ENCODE results near the gene UBE2G2.

UBE2G2 gene

GRCh38 chr21:44805859-44806258 lies 4.2 kb upstream of the UBE2G2 start:
- Histone ChIP-seq H3K36me3 (ENCODE audit: control insufficient read depth, insufficient read depth, low read length) (peaks cover 18% of the 10 kb centered on the region), H3K27me3 (replicated peaks; ENCODE audit: control insufficient read depth, insufficient read depth, low read length) (no peaks in the 10 kb centered on the region), H3K4me3 (replicated peaks; ENCODE audit: low read depth, low read length) (no peak overlapping the region)
- DNase-seq (ENCODE audit: extremely low read depth, insufficient read length), result no peak
- TF ChIP-seq CTCF (IDR thresholded peaks at IDR 0.05; ENCODE audit: insufficient read depth, low read length, poor library complexity, severe bottlenecking), result no peak

- H3K4me3 ChIP-seq (replicated peaks; ENCODE audit: low read depth, low read length), result no peak overlapping the region
- DNase-seq (ENCODE audit: extremely low read depth, insufficient read length), result no peak
- TF ChIP-seq CTCF (IDR thresholded peaks at IDR 0.05; ENCODE audit: insufficient read depth, low read length, poor library complexity, severe bottlenecking), result no peak
- no peaks in the 10 kb centered on the region for H3K27me3 ChIP-seq (replicated peaks; ENCODE audit: control insufficient read depth, insufficient read depth, low read length)
- peaks cover 12% of the 10 kb centered on the region for H3K36me3 ChIP-seq (ENCODE audit: control insufficient read depth, insufficient read depth, low read length)
These were observed 3.6 kb upstream of the UBE2G2 start for GRCh38 chr21:44805226-44805625.

GRCh38 chr21:44804762-44805161 lies 3.1 kb upstream of the UBE2G2 start:
- Histone ChIP-seq H3K36me3 (ENCODE audit: control insufficient read depth, insufficient read depth, low read length) (peaks cover 10% of the 10 kb centered on the region), H3K4me3 (replicated peaks; ENCODE audit: low read depth, low read length) (no peak overlapping the region), H3K27me3 (replicated peaks; ENCODE audit: control insufficient read depth, insufficient read depth, low read length) (no peaks in the 10 kb centered on the region)
- TF ChIP-seq CTCF (IDR thresholded peaks at IDR 0.05; ENCODE audit: insufficient read depth, low read length, poor library complexity, severe bottlenecking), result no peak
- DNase-seq (ENCODE audit: extremely low read depth, insufficient read length), result no peak

- Histone ChIP-seq H3K27me3 (replicated peaks; ENCODE audit: control insufficient read depth, insufficient read depth, low read length) (no peaks in the 10 kb centered on the region), H3K4me3 (replicated peaks; ENCODE audit: low read depth, low read length) (no peak overlapping the region), H3K36me3 (ENCODE audit: control insufficient read depth, insufficient read depth, low read length) (peaks cover 10% of the 10 kb centered on the region)
- no peak for TF ChIP-seq CTCF (IDR thresholded peaks at IDR 0.05; ENCODE audit: insufficient read depth, low read length, poor library complexity, severe bottlenecking)
- no peak for DNase-seq (ENCODE audit: extremely low read depth, insufficient read length)
These were observed 2.0 kb upstream of the UBE2G2 start for GRCh38 chr21:44803651-44804050.

GRCh38 chr21:44802396-44803153 lies 955 bp upstream of the UBE2G2 start:
- Histone ChIP-seq H3K4me3 (replicated peaks; ENCODE audit: low read depth, low read length) (peak overlapping the region; percentile 95), H3K27me3 (replicated peaks; ENCODE audit: control insufficient read depth, insufficient read depth, low read length) (no peaks in the 10 kb centered on the region), H3K36me3 (ENCODE audit: control insufficient read depth, insufficient read depth, low read length) (peaks cover 15% of the 10 kb centered on the region)
- DNase-seq (ENCODE audit: extremely low read depth, insufficient read length), result no peak
- peak; percentile 23 for TF ChIP-seq CTCF (IDR thresholded peaks at IDR 0.05; ENCODE audit: insufficient read depth, low read length, poor library complexity, severe bottlenecking)

All from GM06990 (cell line).